GM19023 (cell line): Measurements from ENCODE around the gene PSMD6.

Source experiments
- ATAC-seq: cut with Tn5 transposase; IDR thresholded peaks from one replicate; pipeline ENCODE4 v1.9.1; 2021; ENCODE audit warnings: mild to moderate bottlenecking, moderate library complexity; ENCODE audit not compliant: unreplicated experiment

The PSMD6 gene

GRCh38 chr3:63963496-63963895 is 59.8 kb downstream of the PSMD6 start:
- ATAC-seq, result no peak

GRCh38 chr3:63961891-63962290 is 61.4 kb downstream of the PSMD6 start:
- ATAC-seq, result peak; percentile 81
